GM12865 (cell line): Measurements from ENCODE around the gene TRIML1.

Source experiments
- DNase-seq: peaks from one replicate; pipeline ENCODE4 v3.0.0; 2010; ENCODE audit warnings: low read depth
- H3K4me3 ChIP-seq: 2 replicates; pipeline ENCODE4 v1.5.1; 2011; ENCODE audit warnings: mild to moderate bottlenecking, low read depth, low read length, control low read depth
- TF ChIP-seq, protein P1 (sequence below): IDR thresholded peaks from 2 replicates; pipeline ENCODE4 v1.5.1; 2011; ENCODE audit warnings: low read length, control low read depth, low read depth, inconsistent platforms; ENCODE audit not compliant: insufficient read depth; ENCODE audit errors: missing control alignments

The TRIML1 gene

DNA sequence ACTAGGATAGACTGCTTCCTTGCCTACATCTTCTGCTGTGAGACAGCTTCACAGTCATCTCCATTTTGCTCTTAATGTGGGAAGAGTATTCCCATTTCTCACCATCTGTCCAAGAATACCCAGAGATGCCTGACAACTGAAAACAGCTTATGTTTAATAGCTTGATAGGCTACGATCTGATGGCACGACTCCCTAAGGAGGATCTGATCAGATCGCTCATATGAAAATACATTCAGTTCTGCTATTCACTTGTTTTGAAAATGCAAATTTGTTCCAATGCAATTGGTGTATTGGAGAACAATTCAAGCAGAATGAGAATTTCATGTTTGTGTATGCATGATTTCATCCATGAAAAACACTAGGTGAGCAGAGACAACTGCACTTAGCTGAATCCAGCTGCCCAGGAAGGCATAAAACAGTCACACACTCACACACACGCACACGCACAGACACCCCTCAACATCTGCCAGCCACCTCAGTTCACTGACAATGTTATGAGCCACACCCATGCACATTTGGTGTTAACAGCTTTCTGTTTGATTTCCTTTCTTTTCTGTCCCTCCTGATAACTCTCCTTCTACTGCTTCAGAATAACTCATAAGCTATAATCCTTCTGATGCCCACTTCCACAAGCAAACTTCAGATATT is 29.6 kb downstream of the TRIML1 start:
- no peak overlapping the region for H3K4me3 ChIP-seq
- TF ChIP-seq, protein P1, sequence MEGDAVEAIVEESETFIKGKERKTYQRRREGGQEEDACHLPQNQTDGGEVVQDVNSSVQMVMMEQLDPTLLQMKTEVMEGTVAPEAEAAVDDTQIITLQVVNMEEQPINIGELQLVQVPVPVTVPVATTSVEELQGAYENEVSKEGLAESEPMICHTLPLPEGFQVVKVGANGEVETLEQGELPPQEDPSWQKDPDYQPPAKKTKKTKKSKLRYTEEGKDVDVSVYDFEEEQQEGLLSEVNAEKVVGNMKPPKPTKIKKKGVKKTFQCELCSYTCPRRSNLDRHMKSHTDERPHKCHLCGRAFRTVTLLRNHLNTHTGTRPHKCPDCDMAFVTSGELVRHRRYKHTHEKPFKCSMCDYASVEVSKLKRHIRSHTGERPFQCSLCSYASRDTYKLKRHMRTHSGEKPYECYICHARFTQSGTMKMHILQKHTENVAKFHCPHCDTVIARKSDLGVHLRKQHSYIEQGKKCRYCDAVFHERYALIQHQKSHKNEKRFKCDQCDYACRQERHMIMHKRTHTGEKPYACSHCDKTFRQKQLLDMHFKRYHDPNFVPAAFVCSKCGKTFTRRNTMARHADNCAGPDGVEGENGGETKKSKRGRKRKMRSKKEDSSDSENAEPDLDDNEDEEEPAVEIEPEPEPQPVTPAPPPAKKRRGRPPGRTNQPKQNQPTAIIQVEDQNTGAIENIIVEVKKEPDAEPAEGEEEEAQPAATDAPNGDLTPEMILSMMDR = no peak
- DNase-seq = no peak

DNA sequence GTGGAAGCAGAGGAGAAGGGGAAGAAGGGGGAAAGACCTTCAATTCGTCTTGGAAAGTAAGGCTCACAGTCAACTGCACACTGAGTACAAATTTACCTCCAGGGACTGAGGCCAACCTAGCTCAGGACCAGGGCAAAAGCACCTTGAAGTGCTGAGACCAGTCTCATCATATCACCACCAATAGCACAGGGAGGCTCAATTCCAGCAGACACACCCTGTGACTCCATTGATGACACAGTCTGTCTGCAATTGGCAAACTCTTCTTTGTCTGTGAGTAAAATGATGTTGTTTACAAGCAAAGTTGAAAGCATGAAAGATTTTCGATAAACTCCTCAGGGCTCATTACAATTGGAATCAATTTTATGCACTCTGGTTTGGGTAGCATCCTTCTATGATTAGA is 32.3 kb downstream of the TRIML1 start:
- no peak for DNase-seq
- no peak overlapping the region for H3K4me3 ChIP-seq
- TF ChIP-seq, protein P1 = no peak

DNA sequence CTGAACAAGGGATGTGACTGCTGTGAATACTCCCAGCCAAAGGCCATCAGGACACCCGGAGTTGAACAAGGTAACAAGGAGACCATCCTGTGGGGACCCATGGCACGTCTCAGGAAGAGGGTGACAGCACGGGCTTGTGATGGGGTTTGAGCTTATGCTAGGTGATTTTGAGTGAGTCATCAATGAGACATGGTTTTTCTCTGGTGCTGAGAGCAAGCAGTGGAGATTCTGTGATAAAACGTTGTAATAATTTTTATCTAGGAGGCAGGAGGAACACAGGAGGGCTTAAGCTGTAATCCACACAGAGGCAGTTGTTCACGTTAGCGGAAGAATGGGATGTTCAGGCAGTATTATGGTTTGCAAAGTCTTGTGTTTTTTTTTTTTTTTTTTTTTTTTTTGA is 36.0 kb downstream of the TRIML1 start:
- H3K4me3 ChIP-seq = no peak overlapping the region
- TF ChIP-seq, protein P1 = no peak
- DNase-seq = no peak

DNA sequence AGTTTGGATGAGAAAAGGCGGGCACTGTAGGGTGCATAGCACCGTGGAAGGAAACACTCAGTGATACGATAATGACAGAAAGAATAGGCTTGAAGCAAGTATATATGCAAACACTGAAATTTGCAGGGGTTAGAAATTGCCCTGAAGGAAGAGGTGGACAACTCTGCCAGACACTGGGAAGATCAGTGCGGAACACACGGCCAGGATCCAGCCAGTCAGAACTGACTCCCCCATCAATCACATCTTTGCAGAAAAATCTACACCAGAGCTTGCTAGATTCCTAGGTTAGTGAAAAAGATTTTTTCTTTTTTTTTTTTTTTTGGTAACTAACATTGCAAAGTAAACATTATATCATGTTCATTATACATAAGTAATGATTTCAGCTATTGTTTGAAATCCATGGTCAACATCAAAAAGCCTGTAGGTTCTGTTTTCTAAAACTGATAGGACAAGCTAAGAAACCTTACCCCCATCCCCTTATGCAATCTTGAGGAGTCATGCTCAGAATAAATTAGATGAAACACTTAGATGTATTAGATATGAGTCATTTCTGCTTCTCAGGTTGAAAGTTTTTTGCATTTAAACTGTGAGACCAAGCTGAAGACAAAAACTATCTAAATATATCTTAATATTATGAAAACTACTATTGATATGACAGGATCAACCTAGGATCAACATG is 38.9 kb downstream of the TRIML1 start:
- no peak for DNase-seq
- TF ChIP-seq, protein P1 = no peak
- H3K4me3 ChIP-seq = no peak overlapping the region

DNA sequence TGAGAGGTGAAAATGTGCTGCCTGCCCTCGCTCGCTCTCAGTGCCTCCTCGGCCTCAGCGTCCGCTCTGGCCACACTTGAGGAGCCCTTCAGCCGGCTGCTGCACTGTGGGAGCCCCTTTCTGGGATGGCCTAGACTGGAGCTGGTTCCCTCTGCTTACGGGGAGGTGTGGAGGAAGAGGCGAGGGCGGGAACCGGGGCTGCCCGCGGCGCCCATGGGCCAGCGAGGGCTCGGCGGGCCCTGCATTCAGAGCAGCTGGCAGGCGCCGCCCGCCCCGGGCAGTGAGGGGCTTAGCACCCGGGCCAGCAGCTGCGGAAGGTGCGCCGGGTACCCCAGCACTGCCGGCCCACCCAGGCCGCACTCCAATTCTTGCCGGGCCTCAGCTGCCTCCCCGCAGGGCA is 39.6 kb downstream of the TRIML1 start:
- DNase-seq = no peak
- TF ChIP-seq, protein P1 = no peak
- no peak overlapping the region for H3K4me3 ChIP-seq

DNA sequence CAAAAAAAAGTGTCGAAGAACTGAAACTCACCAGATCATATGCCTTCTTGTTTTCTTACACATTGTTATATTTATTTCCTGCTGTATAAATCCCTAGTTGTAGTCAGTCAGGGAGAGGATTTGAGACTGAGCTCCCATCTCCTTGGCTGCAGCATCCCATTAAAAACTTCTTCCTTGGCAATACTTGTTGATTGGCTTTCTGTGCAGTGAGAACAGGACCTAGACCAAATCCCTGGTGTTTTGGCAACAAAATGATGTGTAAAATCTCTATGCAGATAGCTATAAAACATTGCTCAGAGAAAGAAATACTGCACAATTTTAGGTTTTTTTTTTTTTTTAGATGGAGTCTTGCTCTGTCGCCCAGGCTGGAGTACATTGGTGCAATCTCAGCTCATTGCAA is 47.9 kb downstream of the TRIML1 start:
- H3K4me3 ChIP-seq = no peak overlapping the region
- TF ChIP-seq, protein P1 = no peak
- no peak for DNase-seq
